ENCODE data around the gene EXOC4.

EXOC4 gene

GRCh38 chr7:133371616-133372015, 118.7 kb downstream of the EXOC4 start:
- no peak for DNase-seq

GRCh38 chr7:133372337-133372736, 119.5 kb downstream of the EXOC4 start:
- no peak for DNase-seq

- DNase-seq = no peak
Measured at GRCh38 chr7:133376514-133376913, 123.6 kb downstream of the EXOC4 start.

GRCh38 chr7:133381965-133382364, 129.1 kb downstream of the EXOC4 start:
- no peak for DNase-seq

- DNase-seq = no peak
Measured at GRCh38 chr7:133382775-133383559, 130.1 kb downstream of the EXOC4 start.

GRCh38 chr7:133386205-133386604, 133.3 kb downstream of the EXOC4 start:
- DNase-seq = no peak

GRCh38 chr7:133389727-133390126, 136.8 kb downstream of the EXOC4 start:
- DNase-seq = no peak

- no peak for DNase-seq
Measured at GRCh38 chr7:133391206-133391605, 138.3 kb downstream of the EXOC4 start.

- no peak for DNase-seq
Measured at GRCh38 chr7:133394369-133394768, 141.5 kb downstream of the EXOC4 start.

- DNase-seq = no peak
Measured at GRCh38 chr7:133395551-133395950, 142.7 kb downstream of the EXOC4 start.

GRCh38 chr7:133398506-133398905, 145.6 kb downstream of the EXOC4 start:
- no peak for DNase-seq

- DNase-seq = no peak
Measured at GRCh38 chr7:133401225-133401624, 148.3 kb downstream of the EXOC4 start.

GRCh38 chr7:133408212-133408611, 155.3 kb downstream of the EXOC4 start:
- DNase-seq = no peak

GRCh38 chr7:133409421-133409820, 156.5 kb downstream of the EXOC4 start:
- DNase-seq = no peak

GRCh38 chr7:133409966-133410365, 157.1 kb downstream of the EXOC4 start:
- DNase-seq = no peak

GRCh38 chr7:133411395-133411794, 158.5 kb downstream of the EXOC4 start:
- DNase-seq = no peak

GRCh38 chr7:133412942-133413341, 160.1 kb downstream of the EXOC4 start:
- DNase-seq = no peak

- DNase-seq = no peak
Measured at GRCh38 chr7:133419041-133419440, 166.2 kb downstream of the EXOC4 start.

- no peak for DNase-seq
Measured at GRCh38 chr7:133423618-133424017, 170.7 kb downstream of the EXOC4 start.

GRCh38 chr7:133428326-133428725, 175.4 kb downstream of the EXOC4 start:
- DNase-seq = no peak

- DNase-seq = no peak
Measured at GRCh38 chr7:133428876-133429275, 176.0 kb downstream of the EXOC4 start.

- no peak for DNase-seq
Measured at GRCh38 chr7:133429371-133429770, 176.5 kb downstream of the EXOC4 start.

- no peak for DNase-seq
Measured at GRCh38 chr7:133431134-133431724, 178.4 kb downstream of the EXOC4 start.

GRCh38 chr7:133433165-133433812, 180.4 kb downstream of the EXOC4 start:
- DNase-seq = no peak

All from hippocampal formation (tissue), 2 donors.